ENCODE data around the gene LIME1.

- TF ChIP-seq TEAD4 (IDR thresholded peaks at IDR 0.05; ENCODE audit: low read depth, low read length) (no peak), CBX8 (IDR thresholded peaks at IDR 0.05; ENCODE audit: borderline replicate concordance, low read depth, low read length) (no peak), SIRT6 (IDR thresholded peaks at IDR 0.05; ENCODE audit: low read length) (no peak), RNF2 (IDR thresholded peaks at IDR 0.05; ENCODE audit: borderline replicate concordance, low read depth, low read length, missing control alignments, poor library complexity, severe bottlenecking) (no peak)
- TF ChIP-seq, protein P1, sequence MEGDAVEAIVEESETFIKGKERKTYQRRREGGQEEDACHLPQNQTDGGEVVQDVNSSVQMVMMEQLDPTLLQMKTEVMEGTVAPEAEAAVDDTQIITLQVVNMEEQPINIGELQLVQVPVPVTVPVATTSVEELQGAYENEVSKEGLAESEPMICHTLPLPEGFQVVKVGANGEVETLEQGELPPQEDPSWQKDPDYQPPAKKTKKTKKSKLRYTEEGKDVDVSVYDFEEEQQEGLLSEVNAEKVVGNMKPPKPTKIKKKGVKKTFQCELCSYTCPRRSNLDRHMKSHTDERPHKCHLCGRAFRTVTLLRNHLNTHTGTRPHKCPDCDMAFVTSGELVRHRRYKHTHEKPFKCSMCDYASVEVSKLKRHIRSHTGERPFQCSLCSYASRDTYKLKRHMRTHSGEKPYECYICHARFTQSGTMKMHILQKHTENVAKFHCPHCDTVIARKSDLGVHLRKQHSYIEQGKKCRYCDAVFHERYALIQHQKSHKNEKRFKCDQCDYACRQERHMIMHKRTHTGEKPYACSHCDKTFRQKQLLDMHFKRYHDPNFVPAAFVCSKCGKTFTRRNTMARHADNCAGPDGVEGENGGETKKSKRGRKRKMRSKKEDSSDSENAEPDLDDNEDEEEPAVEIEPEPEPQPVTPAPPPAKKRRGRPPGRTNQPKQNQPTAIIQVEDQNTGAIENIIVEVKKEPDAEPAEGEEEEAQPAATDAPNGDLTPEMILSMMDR (IDR thresholded peaks at IDR 0.05; ENCODE audit: control extremely low read depth in 1 of 3, insufficient read depth in 1 of 3, low read depth in 1 of 3, low read length in 3 of 3) = no peak
Observed at GRCh38 chr20:63706027-63706695, 30.3 kb upstream of the LIME1 start.
